HG03565 (cell line): ENCODE results near the gene SEPTIN1.
"Not testable (repeated sequence)": the region's sequence is repeated elsewhere in the genome, so short reads cannot be mapped to it uniquely, and the experiment has no call there.

Source experiments
- ATAC-seq: cut with Tn5 transposase; IDR thresholded peaks from one replicate; pipeline ENCODE4 v1.9.1; 2021; ENCODE audit warnings: mild to moderate bottlenecking, moderate library complexity; ENCODE audit not compliant: unreplicated experiment

SEPTIN1 gene

GRCh38 chr16:30346286-30346685 is 36.1 kb downstream of the SEPTIN1 start:
- ATAC-seq = no peak

GRCh38 chr16:30343491-30343820 is 38.9 kb downstream of the SEPTIN1 start:
- ATAC-seq = not testable (repeated sequence)

- ATAC-seq = no peak
Observed at GRCh38 chr16:30342751-30343490, 39.4 kb downstream of the SEPTIN1 start.

- not testable (repeated sequence) for ATAC-seq
Observed at GRCh38 chr16:30341971-30342370, 40.4 kb downstream of the SEPTIN1 start.

GRCh38 chr16:30340621-30341020 is 41.7 kb downstream of the SEPTIN1 start:
- no peak for ATAC-seq

- not testable (repeated sequence) for ATAC-seq
Observed at GRCh38 chr16:30338715-30339114, 43.6 kb downstream of the SEPTIN1 start.

- ATAC-seq = not testable (repeated sequence)
Observed at GRCh38 chr16:30337964-30338357, 44.4 kb downstream of the SEPTIN1 start.

GRCh38 chr16:30335598-30336474 is 46.5 kb downstream of the SEPTIN1 start:
- no peak for ATAC-seq

- peak; percentile 49 for ATAC-seq
Observed at GRCh38 chr16:30335028-30335597, 47.2 kb downstream of the SEPTIN1 start.

- ATAC-seq = peak; percentile 74
Observed at GRCh38 chr16:30334473-30334989, 47.8 kb downstream of the SEPTIN1 start.
